Kidney (tissue), 14 donors: Measurements from ENCODE around the gene HEXIM1. TPM values are rescaled to one million over a fixed set of nuclear protein-coding genes. Genes with fewer than 3 reads are reported as not detected.

ENCODE experiments used
- DNase-seq, 5 donors: peaks; one replicate each; pipeline ENCODE4 v3.0.0-alpha.2; 2013 to 2020
- FAIRE-seq: peaks from 2 replicates; lab custom pipeline; 2012; peaks lifted over from hg19 to GRCh38; lab: Jason Lieb, UNC
- H3K27ac ChIP-seq, 2 donors: one replicate each; pipeline ENCODE4 v1.7.0; 2013; ENCODE audit warnings: low read depth in 2 of 2, low read length in 2 of 2, inconsistent platforms in 1 of 2
- H3K27me3 ChIP-seq: one replicate; pipeline ENCODE4 v1.7.1; 2013; ENCODE audit warnings: low read length, inconsistent platforms; ENCODE audit not compliant: control insufficient read depth, insufficient read depth
- H3K36me3 ChIP-seq, 3 donors: one replicate each; pipeline versions ENCODE4 v1.7.0 to v1.7.1; 2013; ENCODE audit warnings: low read length in 3 of 3, control low read depth in 1 of 3, inconsistent platforms in 1 of 3; ENCODE audit not compliant: insufficient read depth in 3 of 3, control insufficient read depth in 2 of 3
- H3K4me1 ChIP-seq, 3 donors: one replicate each; pipeline versions ENCODE4 v1.7.0 to v1.7.1; 2013; ENCODE audit warnings: low read length in 3 of 3, inconsistent platforms in 1 of 3, low read depth in 1 of 3; ENCODE audit not compliant: control insufficient read depth in 2 of 3, insufficient read depth in 2 of 3
- H3K4me3 ChIP-seq, 3 donors: one replicate each; pipeline versions ENCODE4 v1.7.0 to v1.8.1; 2013; ENCODE audit warnings: low read length in 3 of 3, control low read depth in 1 of 3, inconsistent platforms in 1 of 3
- H3K9ac ChIP-seq, 3 donors: one replicate each; pipeline versions ENCODE4 v1.7.0 to v1.7.1; 2013; ENCODE audit warnings: low read length in 3 of 3, control low read depth in 1 of 3, inconsistent platforms in 1 of 3
- H3K9me3 ChIP-seq, 3 donors: one replicate each; pipeline versions ENCODE4 v1.7.0 to v1.7.1; 2013; ENCODE audit warnings: low read length in 3 of 3, control low read depth in 1 of 3, inconsistent platforms in 1 of 3; ENCODE audit not compliant: control insufficient read depth in 2 of 3, insufficient read depth in 1 of 3
- intact Hi-C: fragments of 100-400 bp; cut with DNase I; formaldehyde crosslinking; loops from one replicate; pipeline ENCODE4 v1.11.1; 2022
- microRNA-seq: library from miRNA; unstranded; fragments of <30 nt; microRNA quantifications from one replicate; pipeline ENCODE4 v1.2.0, GENCODE V29; 2020
- polyA plus RNA-seq: library from polyadenylated mRNA; stranded (reverse); fragments of 350-450 nt; fragmentation: Illumina TruSeq; extraction: RNeasy Lipid Tissue Mini Kit (QIAGEN cat#74804); gene quantifications from one replicate; pipeline ENCODE4 v1.2.3, GENCODE V29; 2014; ENCODE audit warnings: low read depth, low replicate concordance; ENCODE audit not compliant: insufficient read depth
- total RNA-seq: library from RNA; stranded (reverse); fragmentation: NEBNext Ultra II Directional; extraction: Animal tissue kit (Norgen Biotek cat#: 25700); gene quantifications from one replicate; pipeline ENCODE4 v1.2.1, GENCODE V29; 2021
- TF ChIP-seq, protein P1 (sequence below): IDR thresholded peaks from 3 replicates; pipeline ENCODE4 v1.5.1; 2012; ENCODE audit warnings: mild to moderate bottlenecking, moderate library complexity, borderline replicate concordance; ENCODE audit not compliant: insufficient read depth; ENCODE audit errors: extremely low read depth
- donor health status: control.
- donor health status: control.
- donor health status: control.
- donor health status: control.
- donor health status: control.
- donor health status: DM: yes; HTN: yes; CAD: no.
- donor health status: Normal renal cell carcinoma (clear cell type).

HEXIM1 gene
- total and polyA plus RNA-seq, 2 donors from 2014 or later = 25.0 to 34.7 TPM

DNA sequence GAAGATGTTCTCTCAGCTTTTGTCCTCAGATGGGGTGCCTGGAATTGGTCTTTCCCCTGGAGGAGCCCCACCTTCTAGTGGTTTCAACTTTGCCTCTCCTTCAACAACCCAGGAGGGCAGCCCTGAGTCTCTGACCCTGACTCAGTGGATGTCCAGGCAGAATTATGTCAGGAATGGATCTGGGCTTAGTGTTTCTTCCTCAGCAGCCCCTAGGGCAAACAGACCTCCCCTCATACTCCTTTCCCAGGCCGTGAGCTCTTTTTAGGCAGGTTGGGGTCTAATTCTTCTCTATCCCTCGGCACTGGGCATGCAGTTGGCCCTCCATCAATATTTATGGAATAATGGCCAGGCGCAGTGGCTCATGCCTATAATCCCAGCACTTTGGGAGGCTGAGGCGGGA is 53.2 kb downstream of the HEXIM1 start:
- no peaks in the 10 kb centered on the region for H3K27me3 ChIP-seq
- FAIRE-seq (no peak), DNase-seq (no peak)
- no peaks in the 10 kb centered on the region for H3K9me3 ChIP-seq
- no peak overlapping the region for H3K27ac ChIP-seq
- no peak overlapping the region for H3K4me3 ChIP-seq
- TF ChIP-seq, protein P1, sequence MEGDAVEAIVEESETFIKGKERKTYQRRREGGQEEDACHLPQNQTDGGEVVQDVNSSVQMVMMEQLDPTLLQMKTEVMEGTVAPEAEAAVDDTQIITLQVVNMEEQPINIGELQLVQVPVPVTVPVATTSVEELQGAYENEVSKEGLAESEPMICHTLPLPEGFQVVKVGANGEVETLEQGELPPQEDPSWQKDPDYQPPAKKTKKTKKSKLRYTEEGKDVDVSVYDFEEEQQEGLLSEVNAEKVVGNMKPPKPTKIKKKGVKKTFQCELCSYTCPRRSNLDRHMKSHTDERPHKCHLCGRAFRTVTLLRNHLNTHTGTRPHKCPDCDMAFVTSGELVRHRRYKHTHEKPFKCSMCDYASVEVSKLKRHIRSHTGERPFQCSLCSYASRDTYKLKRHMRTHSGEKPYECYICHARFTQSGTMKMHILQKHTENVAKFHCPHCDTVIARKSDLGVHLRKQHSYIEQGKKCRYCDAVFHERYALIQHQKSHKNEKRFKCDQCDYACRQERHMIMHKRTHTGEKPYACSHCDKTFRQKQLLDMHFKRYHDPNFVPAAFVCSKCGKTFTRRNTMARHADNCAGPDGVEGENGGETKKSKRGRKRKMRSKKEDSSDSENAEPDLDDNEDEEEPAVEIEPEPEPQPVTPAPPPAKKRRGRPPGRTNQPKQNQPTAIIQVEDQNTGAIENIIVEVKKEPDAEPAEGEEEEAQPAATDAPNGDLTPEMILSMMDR = no peak
- H3K9ac ChIP-seq = no peak overlapping the region
- no peaks in the 10 kb centered on the region for H3K36me3 ChIP-seq
- intact Hi-C loops = no loop called here
- H3K4me1 ChIP-seq = no peaks in the 10 kb centered on the region

Small RNAs within 50 kb of the gene (microRNA-seq; reads per million reads assigned to microRNA genes)
- not detected for gene MIR6784

Other genes starting within 250 kb of the HEXIM1 start
- 98.4 TPM for gene EFTUD2, start 249.0 kb upstream of the HEXIM1 start, total RNA-seq
- gene EFTUD2, start 249.0 kb upstream of the HEXIM1 start, polyA plus RNA-seq = 37.9 TPM
- 1.4 TPM for gene GFAP, start 233.0 kb upstream of the HEXIM1 start, total RNA-seq
- gene GFAP, start 233.0 kb upstream of the HEXIM1 start, polyA plus RNA-seq = 2.3 TPM
- 0.44 TPM for gene KIF18B, start 200.7 kb upstream of the HEXIM1 start, total RNA-seq
- gene KIF18B, start 200.7 kb upstream of the HEXIM1 start, polyA plus RNA-seq = not detected
- gene C1QL1, start 180.2 kb upstream of the HEXIM1 start, total RNA-seq = 0.76 TPM
- gene C1QL1, start 180.2 kb upstream of the HEXIM1 start, polyA plus RNA-seq = 25.4 TPM
- gene DCAKD, start 96.8 kb upstream of the HEXIM1 start, total RNA-seq = 34.9 TPM
- 27.5 TPM for gene DCAKD, start 96.8 kb upstream of the HEXIM1 start, polyA plus RNA-seq
- gene NMT1, start 87.2 kb upstream of the HEXIM1 start, total RNA-seq = 98.5 TPM
- 72.3 TPM for gene NMT1, start 87.2 kb upstream of the HEXIM1 start, polyA plus RNA-seq
- 111 TPM for gene PLCD3, start 16.0 kb upstream of the HEXIM1 start, total RNA-seq
- gene PLCD3, start 16.0 kb upstream of the HEXIM1 start, polyA plus RNA-seq = 14.8 TPM
- gene ACBD4, start 12.8 kb upstream of the HEXIM1 start, total RNA-seq = 19.2 TPM
- 46.3 TPM for gene ACBD4, start 12.8 kb upstream of the HEXIM1 start, polyA plus RNA-seq
- gene HEXIM2, start 13.4 kb downstream of the HEXIM1 start, total RNA-seq = 6.2 TPM
- gene HEXIM2, start 13.4 kb downstream of the HEXIM1 start, polyA plus RNA-seq = 29.1 TPM
- 32.9 TPM for gene FMNL1, start 73.4 kb downstream of the HEXIM1 start, total RNA-seq
- 2.3 TPM for gene FMNL1, start 73.4 kb downstream of the HEXIM1 start, polyA plus RNA-seq
- gene SPATA32, start 113.6 kb downstream of the HEXIM1 start, total RNA-seq = not detected
- not detected for gene SPATA32, start 113.6 kb downstream of the HEXIM1 start, polyA plus RNA-seq
- 24.5 TPM for gene MAP3K14, start 168.5 kb downstream of the HEXIM1 start, total RNA-seq
- 7.6 TPM for gene MAP3K14, start 168.5 kb downstream of the HEXIM1 start, polyA plus RNA-seq